GM12891 (cell line): ENCODE measurements around the gene KDM6A.

Experiments used
- POLR2A ChIP-seq: IDR thresholded peaks from 2 replicates; pipeline ENCODE4 v1.6.1; 2011; ENCODE audit warnings: low read depth, low read length, control low read depth
- POLR2AphosphoS5 ChIP-seq: IDR thresholded peaks from 2 replicates; pipeline ENCODE4 v1.6.1; 2011; ENCODE audit warnings: low read depth, low read length, control low read depth

DNA sequence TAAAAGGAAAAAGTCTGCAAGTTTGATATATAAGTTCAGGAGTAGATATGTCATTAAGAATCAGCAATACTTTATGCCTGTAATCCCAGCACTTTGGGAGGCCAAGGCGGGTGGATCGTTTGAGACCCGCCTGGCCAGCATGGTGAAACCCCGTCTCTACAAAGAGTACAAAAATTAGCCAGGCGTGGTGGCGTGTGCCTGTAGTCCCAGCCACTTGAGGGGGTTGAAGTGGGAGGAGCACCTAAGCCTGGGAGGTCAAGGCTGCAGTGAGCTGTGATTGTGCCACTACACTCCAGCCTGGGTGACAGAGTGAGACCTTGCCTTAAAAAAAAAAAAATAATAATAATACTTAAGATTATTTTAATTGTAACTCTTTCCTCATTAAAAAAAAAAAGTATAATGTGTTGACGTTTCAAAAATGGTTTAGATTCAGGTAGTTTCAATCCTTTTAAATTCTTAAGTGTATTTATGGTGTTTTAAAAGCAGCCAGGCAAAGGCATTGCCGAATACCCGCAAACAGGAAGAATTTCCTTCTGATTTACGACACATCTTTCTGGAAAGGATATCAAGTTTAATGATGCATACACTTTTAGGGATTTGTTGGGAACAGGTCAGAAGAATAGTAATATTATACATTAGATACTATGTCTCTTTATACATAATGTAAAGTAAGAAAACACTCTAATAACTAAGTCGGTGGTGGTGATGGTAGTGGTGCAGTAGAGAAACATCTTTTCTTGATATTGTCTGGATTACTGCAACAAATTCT, 80.9 kb downstream of the KDM6A start:
- TF ChIP-seq POLR2A (no peak), POLR2AphosphoS5 (no peak)
